ENCODE data around the gene MGAT2. TPM values are rescaled to one million over a fixed set of nuclear protein-coding genes. Genes with fewer than 3 reads are reported as not detected.
"Not testable (repeated sequence)": the region's sequence is repeated elsewhere in the genome, so short reads cannot be mapped to it uniquely, and the experiment has no call there.

MGAT2 gene
- total RNA-seq, 1 experiment from 2014 or later: 55.4 TPM

- in situ Hi-C loops (cut with HindIII; ENCODE audit: low pct_unique_long_range_greater_than_20kb, low sequenced_read_pairs): no loop called here
- no peak for DNase-seq (ENCODE audit: low read depth)
Measured at GRCh38 chr14:49637534-49638078, 17.0 kb downstream of the MGAT2 start.

- in situ Hi-C loops (cut with HindIII; ENCODE audit: low pct_unique_long_range_greater_than_20kb, low sequenced_read_pairs): no loop called here
- DNase-seq (ENCODE audit: low read depth): no peak
Measured at GRCh38 chr14:49640540-49641417, 20.2 kb downstream of the MGAT2 start.

GRCh38 chr14:49641697-49642129 lies 21.1 kb downstream of the MGAT2 start:
- DNase-seq (ENCODE audit: low read depth): peak; percentile 63
- in situ Hi-C loops (cut with HindIII; ENCODE audit: low pct_unique_long_range_greater_than_20kb, low sequenced_read_pairs): no loop called here

- DNase-seq (ENCODE audit: low read depth): no peak
- in situ Hi-C loops (cut with HindIII; ENCODE audit: low pct_unique_long_range_greater_than_20kb, low sequenced_read_pairs): no loop called here
Measured at GRCh38 chr14:49642163-49642562, 21.6 kb downstream of the MGAT2 start.

GRCh38 chr14:49653508-49653907 lies 32.9 kb downstream of the MGAT2 start:
- DNase-seq (ENCODE audit: low read depth): no peak
- in situ Hi-C loops (cut with HindIII; ENCODE audit: low pct_unique_long_range_greater_than_20kb, low sequenced_read_pairs): loop anchor here (10.0 kb wide), 1 partner anchor 121 kb away; no protein-coding TSS in a partner anchor

- no peak for DNase-seq (ENCODE audit: low read depth)
- in situ Hi-C loops (cut with HindIII; ENCODE audit: low pct_unique_long_range_greater_than_20kb, low sequenced_read_pairs): loop anchor here (10.0 kb wide), 1 partner anchor 120 kb away; no protein-coding TSS in a partner anchor
Measured at GRCh38 chr14:49654511-49654910, 33.9 kb downstream of the MGAT2 start.

GRCh38 chr14:49657500-49657899 lies 36.9 kb downstream of the MGAT2 start:
- in situ Hi-C loops (cut with HindIII; ENCODE audit: low pct_unique_long_range_greater_than_20kb, low sequenced_read_pairs): loop anchor here (10.0 kb wide), 1 partner anchor 117 kb away; no protein-coding TSS in a partner anchor
- not testable (repeated sequence) for DNase-seq (ENCODE audit: low read depth)

GRCh38 chr14:49659526-49660455 lies 39.2 kb downstream of the MGAT2 start:
- in situ Hi-C loops (cut with HindIII; ENCODE audit: low pct_unique_long_range_greater_than_20kb, low sequenced_read_pairs): loop anchor here (10.0 kb wide), 1 partner anchor 115 kb away; no protein-coding TSS in a partner anchor
- no peak for DNase-seq (ENCODE audit: low read depth)

GRCh38 chr14:49670475-49670874 lies 49.9 kb downstream of the MGAT2 start:
- in situ Hi-C loops (cut with HindIII; ENCODE audit: low pct_unique_long_range_greater_than_20kb, low sequenced_read_pairs): no loop called here
- no peak for DNase-seq (ENCODE audit: low read depth)

Other genes with a start within 250 kb of the MGAT2 start
- 2,537 and 2,579 TPM in 2 replicates for gene RPS29, start 34.4 kb upstream of the MGAT2 start, total RNA-seq (2014; rRNA removed; shearing (Covaris generic); ENCODE audit: low replicate concordance)
- gene LRR1, start 21.9 kb upstream of the MGAT2 start, total RNA-seq (2014; rRNA removed; shearing (Covaris generic); ENCODE audit: low replicate concordance): 26.7 and 30.1 TPM in 2 replicates
- gene RPL36AL, start 173 bp upstream of the MGAT2 start, total RNA-seq (2014; rRNA removed; shearing (Covaris generic); ENCODE audit: low replicate concordance): 181 and 221 TPM in 2 replicates
- 5.3 and 11.0 TPM in 2 replicates for gene DNAAF2, start 14.4 kb downstream of the MGAT2 start, total RNA-seq (2014; rRNA removed; shearing (Covaris generic); ENCODE audit: low replicate concordance)
- 37.1 and 60.2 TPM in 2 replicates for gene POLE2, start 67.4 kb downstream of the MGAT2 start, total RNA-seq (2014; rRNA removed; shearing (Covaris generic); ENCODE audit: low replicate concordance)
- 0.26 TPM in 1 of 2 replicates, not detected in the other for gene KLHDC1, start 72.3 kb downstream of the MGAT2 start, total RNA-seq (2014; rRNA removed; shearing (Covaris generic); ENCODE audit: low replicate concordance)
- 114 and 139 TPM in 2 replicates for gene KLHDC2, start 147.4 kb downstream of the MGAT2 start, total RNA-seq (2014; rRNA removed; shearing (Covaris generic); ENCODE audit: low replicate concordance)
- gene NEMF, start 232.0 kb downstream of the MGAT2 start, total RNA-seq (2014; rRNA removed; shearing (Covaris generic); ENCODE audit: low replicate concordance): 17.0 and 43.6 TPM in 2 replicates

Measured in Caki2 (cell line).